ENCODE data around the gene JAK1. TPM values are rescaled to one million over a fixed set of nuclear protein-coding genes. Genes with fewer than 3 reads are reported as not detected.

JAK1 gene
- total and polyA plus RNA-seq, 10 of the 15 experiments (the other 5 are each of a cell fraction or from before 2014, with no cell fraction given) = 9.6 to 45.5 (median 35.7) TPM

DNA sequence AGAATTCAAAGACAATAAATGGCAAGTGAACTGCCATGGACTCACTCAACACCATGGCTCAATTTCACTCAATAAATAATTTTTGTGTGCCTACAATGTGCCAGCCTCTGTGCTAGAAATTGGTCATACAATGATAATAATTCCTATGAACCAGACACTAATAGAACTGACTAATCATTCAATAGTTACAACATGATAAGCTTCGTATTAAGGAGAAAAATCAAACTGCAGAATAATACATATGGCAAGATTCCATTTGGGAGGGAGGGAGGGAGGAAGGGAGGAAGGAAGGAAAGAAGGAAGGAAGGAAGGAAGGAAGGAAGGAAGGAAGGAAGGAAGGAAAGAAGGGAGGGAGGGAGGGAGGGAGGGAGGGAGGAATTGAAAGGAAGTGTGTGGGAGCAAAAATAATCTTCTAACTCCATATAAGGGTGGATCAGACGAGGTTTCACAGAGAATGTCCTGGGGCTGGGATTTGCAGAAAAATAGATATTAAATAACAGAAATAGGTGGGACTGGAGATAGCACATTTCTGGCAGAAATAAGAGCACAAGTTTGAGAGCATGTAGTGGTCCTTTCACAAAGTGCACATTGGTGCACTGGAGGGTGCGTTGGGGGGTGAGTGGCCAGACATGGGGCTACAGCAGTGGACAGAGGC, 52.9 kb downstream of the JAK1 start (continued):
- TF ChIP-seq, protein P1, sequence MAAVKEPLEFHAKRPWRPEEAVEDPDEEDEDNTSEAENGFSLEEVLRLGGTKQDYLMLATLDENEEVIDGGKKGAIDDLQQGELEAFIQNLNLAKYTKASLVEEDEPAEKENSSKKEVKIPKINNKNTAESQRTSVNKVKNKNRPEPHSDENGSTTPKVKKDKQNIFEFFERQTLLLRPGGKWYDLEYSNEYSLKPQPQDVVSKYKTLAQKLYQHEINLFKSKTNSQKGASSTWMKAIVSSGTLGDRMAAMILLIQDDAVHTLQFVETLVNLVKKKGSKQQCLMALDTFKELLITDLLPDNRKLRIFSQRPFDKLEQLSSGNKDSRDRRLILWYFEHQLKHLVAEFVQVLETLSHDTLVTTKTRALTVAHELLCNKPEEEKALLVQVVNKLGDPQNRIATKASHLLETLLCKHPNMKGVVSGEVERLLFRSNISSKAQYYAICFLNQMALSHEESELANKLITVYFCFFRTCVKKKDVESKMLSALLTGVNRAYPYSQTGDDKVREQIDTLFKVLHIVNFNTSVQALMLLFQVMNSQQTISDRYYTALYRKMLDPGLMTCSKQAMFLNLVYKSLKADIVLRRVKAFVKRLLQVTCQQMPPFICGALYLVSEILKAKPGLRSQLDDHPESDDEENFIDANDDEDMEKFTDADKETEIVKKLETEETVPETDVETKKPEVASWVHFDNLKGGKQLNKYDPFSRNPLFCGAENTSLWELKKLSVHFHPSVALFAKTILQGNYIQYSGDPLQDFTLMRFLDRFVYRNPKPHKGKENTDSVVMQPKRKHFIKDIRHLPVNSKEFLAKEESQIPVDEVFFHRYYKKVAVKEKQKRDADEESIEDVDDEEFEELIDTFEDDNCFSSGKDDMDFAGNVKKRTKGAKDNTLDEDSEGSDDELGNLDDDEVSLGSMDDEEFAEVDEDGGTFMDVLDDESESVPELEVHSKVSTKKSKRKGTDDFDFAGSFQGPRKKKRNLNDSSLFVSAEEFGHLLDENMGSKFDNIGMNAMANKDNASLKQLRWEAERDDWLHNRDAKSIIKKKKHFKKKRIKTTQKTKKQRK (IDR thresholded peaks at IDR 0.05; ENCODE audit: low read depth, low read length) = no peak

DNA sequence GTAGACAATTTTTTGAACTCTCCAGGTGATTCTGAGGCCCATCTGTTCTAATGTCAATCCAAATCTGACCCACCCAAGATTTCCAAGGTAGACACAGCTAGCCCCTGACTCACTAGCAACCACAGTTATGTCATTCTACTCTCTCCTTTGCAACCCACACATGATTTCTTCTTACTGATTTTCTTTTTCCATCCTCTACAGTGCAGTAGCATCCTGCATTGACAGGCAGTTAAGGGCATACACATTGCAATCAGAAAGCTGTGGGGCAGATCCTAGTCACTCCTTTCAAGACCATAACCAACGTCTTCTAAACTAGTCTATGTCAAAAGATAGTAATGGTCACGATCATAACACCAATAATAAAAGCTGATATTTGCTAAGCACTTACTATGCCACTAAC, 54.2 kb downstream of the JAK1 start:
- Histone ChIP-seq H3K4me1 (ENCODE audit: control insufficient read depth, insufficient read depth, low read length) (peaks cover 5% of the 10 kb centered on the region), H3K9ac (ENCODE audit: control insufficient read depth, insufficient read depth, low read length) (no peak overlapping the region), H3K79me2 (ENCODE audit: control insufficient read depth, insufficient read depth, low read length) (peaks cover 5% of the 10 kb centered on the region), H4K20me1 (ENCODE audit: control insufficient read depth, insufficient read depth) (no peaks in the 10 kb centered on the region; the same call in 1 of the 2 replicates), H3K27ac (ENCODE audit: control insufficient read depth, insufficient read depth) (no peak overlapping the region), H3K9me3 (replicated peaks; ENCODE audit: control insufficient read depth, insufficient read depth, low read length) (no peaks in the 10 kb centered on the region), H3K4me3 (no peak overlapping the region), H3K4me2 (ENCODE audit: control insufficient read depth, insufficient read depth) (no peak overlapping the region), H3K36me3 (ENCODE audit: control insufficient read depth in 2 of 2, insufficient read depth in 2 of 2, low read length in 1 of 2) (no peaks in the 10 kb centered on the region), H2AFZ (ENCODE audit: control insufficient read depth, low read depth, low read length) (no peak overlapping the region), H3K27me3 (replicated peaks in 1 of 2; ENCODE audit: control insufficient read depth in 2 of 2, insufficient read depth in 2 of 2, low read length in 1 of 2) (no peaks in the 10 kb centered on the region)
- in situ Hi-C loops (cut with MboI) = no loop called here
- ChIA-PET RAD21 (ENCODE audit: unreplicated experiment) (no interaction called here), CTCF (interaction anchor here (1.1 kb wide), 1 partner anchor 297 kb away, joined by 3 read pairs; no protein-coding TSS in a partner anchor), SMC1A (ENCODE audit: uncharacterized antibody, unreplicated experiment) (interaction anchor here (1.1 to 1.8 kb wide), 2 partner anchors 12 to 19 kb away, joined by 3 to 5 read pairs; no protein-coding TSS in a partner anchor), POLR2A (no interaction called here)
- DNase-seq (ENCODE audit: low read depth, low spot score) (no peak), FAIRE-seq (no peak), ATAC-seq (no peak)
- WGBS (ENCODE audit: insufficient coverage, insufficient replicate concordance, low lambda C conversion rate, missing lambda C conversion rate) = 13% methylated on average over 2 of the region's 2 CpGs
- intact Hi-C loops (cut with micrococcal nuclease; ENCODE audit: unreplicated experiment) = no loop called here
- no TSS peak for BruUV-seq (replicated peaks)
- TF ChIP-seq NBN (IDR thresholded peaks at IDR 0.05) (no peak), ZNF592 (IDR thresholded peaks at IDR 0.05) (no peak), MEF2A (IDR thresholded peaks at IDR 0.05; ENCODE audit: insufficient read depth, low read depth, low read length) (no peak), IKZF2 (IDR thresholded peaks at IDR 0.05) (no peak)
- TF ChIP-seq, protein P2, sequence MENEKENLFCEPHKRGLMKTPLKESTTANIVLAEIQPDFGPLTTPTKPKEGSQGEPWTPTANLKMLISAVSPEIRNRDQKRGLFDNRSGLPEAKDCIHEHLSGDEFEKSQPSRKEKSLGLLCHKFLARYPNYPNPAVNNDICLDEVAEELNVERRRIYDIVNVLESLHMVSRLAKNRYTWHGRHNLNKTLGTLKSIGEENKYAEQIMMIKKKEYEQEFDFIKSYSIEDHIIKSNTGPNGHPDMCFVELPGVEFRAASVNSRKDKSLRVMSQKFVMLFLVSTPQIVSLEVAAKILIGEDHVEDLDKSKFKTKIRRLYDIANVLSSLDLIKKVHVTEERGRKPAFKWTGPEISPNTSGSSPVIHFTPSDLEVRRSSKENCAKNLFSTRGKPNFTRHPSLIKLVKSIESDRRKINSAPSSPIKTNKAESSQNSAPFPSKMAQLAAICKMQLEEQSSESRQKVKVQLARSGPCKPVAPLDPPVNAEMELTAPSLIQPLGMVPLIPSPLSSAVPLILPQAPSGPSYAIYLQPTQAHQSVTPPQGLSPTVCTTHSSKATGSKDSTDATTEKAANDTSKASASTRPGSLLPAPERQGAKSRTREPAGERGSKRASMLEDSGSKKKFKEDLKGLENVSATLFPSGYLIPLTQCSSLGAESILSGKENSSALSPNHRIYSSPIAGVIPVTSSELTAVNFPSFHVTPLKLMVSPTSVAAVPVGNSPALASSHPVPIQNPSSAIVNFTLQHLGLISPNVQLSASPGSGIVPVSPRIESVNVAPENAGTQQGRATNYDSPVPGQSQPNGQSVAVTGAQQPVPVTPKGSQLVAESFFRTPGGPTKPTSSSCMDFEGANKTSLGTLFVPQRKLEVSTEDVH (IDR thresholded peaks at IDR 0.05; ENCODE audit: low read depth, partially characterized antibody) = no peak
- TF ChIP-seq, protein P3, sequence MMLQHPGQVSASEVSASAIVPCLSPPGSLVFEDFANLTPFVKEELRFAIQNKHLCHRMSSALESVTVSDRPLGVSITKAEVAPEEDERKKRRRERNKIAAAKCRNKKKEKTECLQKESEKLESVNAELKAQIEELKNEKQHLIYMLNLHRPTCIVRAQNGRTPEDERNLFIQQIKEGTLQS (IDR thresholded peaks at IDR 0.05; ENCODE audit: borderline replicate concordance, extremely low read depth, low read depth, low read length) = no peak
